GM23338 (cell line): ENCODE results near the gene ESRRA. TPM values are rescaled to one million over a fixed set of nuclear protein-coding genes. Genes with fewer than 3 reads are reported as not detected.

Experiments
- ATAC-seq: fragments of 200-7000 bp; cut with Tn5 transposase; 3 replicates; pipeline ENCODE4 v1.9.1; 2020
- DNase-seq: peaks from one replicate; pipeline ENCODE4 v3.0.0-alpha.2; 2015; ENCODE audit warnings: low spot score
- H2AFZ ChIP-seq: fragments of 200-600 bp; sonication (generic); 2 replicates; pipeline ENCODE4 v1.8.0; 2016; ENCODE audit warnings: antibody characterized with exemption, mild to moderate bottlenecking, moderate library complexity
- H3F3A ChIP-seq: fragments of 200-600 bp; sonication (generic); replicated peaks from 2 replicates; pipeline ENCODE4 v1.8.0; 2017; ENCODE audit warnings: antibody characterized with exemption, mixed run types, low read depth
- H3K27ac ChIP-seq: fragments of 200-600 bp; sonication (generic); 2 replicates; pipeline ENCODE4 v1.6.1; 2016; ENCODE audit warnings: low read depth
- H3K27me3 ChIP-seq: fragments of 200-600 bp; sonication (generic); 2 replicates; pipeline ENCODE4 v1.8.0; 2016; ENCODE audit warnings: mild to moderate bottlenecking, mixed run types, moderate library complexity; ENCODE audit not compliant: insufficient read depth
- H3K36me3 ChIP-seq: fragments of 200-600 bp; sonication (generic); 2 replicates; pipeline ENCODE4 v1.8.0; 2016; ENCODE audit warnings: mild to moderate bottlenecking; ENCODE audit not compliant: insufficient read depth
- H3K4me1 ChIP-seq: fragments of 200-600 bp; sonication (generic); 2 replicates; pipeline ENCODE4 v1.8.0; 2016; ENCODE audit warnings: mild to moderate bottlenecking, moderate library complexity; ENCODE audit not compliant: insufficient read depth
- H3K4me2 ChIP-seq: fragments of 200-600 bp; sonication (generic); 2 replicates; pipeline ENCODE4 v1.7.1; 2017; ENCODE audit warnings: mixed run types
- H3K4me3 ChIP-seq: fragments of 200-600 bp; sonication (generic); 2 replicates; pipeline ENCODE4 v1.6.1; 2016; ENCODE audit warnings: mixed run types
- H3K79me2 ChIP-seq: fragments of 200-600 bp; sonication (generic); replicated peaks from 2 replicates; pipeline ENCODE4 v1.8.0; 2017; ENCODE audit warnings: mild to moderate bottlenecking; ENCODE audit not compliant: insufficient read depth
- H3K9me2 ChIP-seq: fragments of 200-600 bp; sonication (generic); 2 replicates; pipeline ENCODE4 v1.8.0; 2017; ENCODE audit not compliant: insufficient read depth
- H4K20me1 ChIP-seq: fragments of 200-600 bp; sonication (generic); replicated peaks from 2 replicates; pipeline ENCODE4 v1.8.0; 2017; ENCODE audit warnings: mild to moderate bottlenecking; ENCODE audit not compliant: insufficient read depth
- H3K27ac Mint-ChIP-seq: 2 replicates; pipeline ENCODE4 v1.8.0; 2020; ENCODE audit warnings: inconsistent platforms, mild to moderate bottlenecking, moderate library complexity, mixed read lengths
- H3K27me3 Mint-ChIP-seq: 3 replicates; pipeline ENCODE4 v1.8.0; 2022; ENCODE audit warnings: low read depth, mild to moderate bottlenecking, moderate library complexity, mixed read lengths, inconsistent platforms; ENCODE audit not compliant: insufficient read depth, poor library complexity
- H3K36me3 Mint-ChIP-seq: 3 replicates; pipeline ENCODE4 v1.8.0; 2021; ENCODE audit warnings: low read depth, mild to moderate bottlenecking, inconsistent platforms, moderate library complexity, mixed read lengths
- H3K4me1 Mint-ChIP-seq: 3 replicates; pipeline ENCODE4 v1.8.0; 2020; ENCODE audit warnings: mild to moderate bottlenecking, inconsistent platforms, mixed read lengths
- H3K4me3 Mint-ChIP-seq: 3 replicates; pipeline ENCODE4 v1.8.0; 2021; ENCODE audit warnings: moderate library complexity, mild to moderate bottlenecking, inconsistent platforms, mixed read lengths
- H3K9me3 Mint-ChIP-seq: 3 replicates; pipeline ENCODE4 v1.8.0; 2020; ENCODE audit warnings: moderate library complexity, mild to moderate bottlenecking, inconsistent platforms, mixed read lengths
- CTCF ChIP-seq, 2 experiments: fragments of 200-600 bp in 1 of 2; sonication (generic) in 1 of 2; conservative IDR thresholded peaks; 2 replicates each; pipeline versions ENCODE4 v1.5.1 to v1.6.1; 2016 to 2017; ENCODE audit warnings: antibody characterized with exemption in 2 of 2, low read depth in 2 of 2, mild to moderate bottlenecking in 2 of 2, moderate library complexity in 1 of 2
- ETS1 ChIP-seq: IDR thresholded peaks from 2 replicates; pipeline ENCODE4 v1.6.1; 2016; ENCODE audit warnings: antibody characterized with exemption
- JUNB ChIP-seq: IDR thresholded peaks from one replicate; pipeline ENCODE4 v1.6.1; 2016; ENCODE audit warnings: antibody characterized with exemption; ENCODE audit not compliant: unreplicated experiment
- NANOG ChIP-seq: IDR thresholded peaks from 2 replicates; pipeline ENCODE4 v1.6.1; 2016; ENCODE audit warnings: antibody characterized with exemption, borderline replicate concordance
- POLR2AphosphoS5 ChIP-seq: IDR thresholded peaks from 2 replicates; pipeline ENCODE4 v1.6.1; 2016; ENCODE audit warnings: antibody characterized with exemption, low read depth
- ZNF114 ChIP-seq: fragments of 250-450 bp; sonication (Bioruptor Pico); IDR thresholded peaks from 2 replicates; pipeline ENCODE4 v1.5.0; 2020; ENCODE audit warnings: mild to moderate bottlenecking, moderate library complexity
- ZNF331 ChIP-seq: fragments of 250-450 bp; sonication (Bioruptor Pico); IDR thresholded peaks from 2 replicates; pipeline ENCODE4 v1.5.0; 2020; ENCODE audit warnings: low read depth, mild to moderate bottlenecking, moderate library complexity
- ZNF462 ChIP-seq: fragments of 250-450 bp; sonication (Bioruptor Pico); IDR thresholded peaks from 2 replicates; pipeline ENCODE4 v1.5.0; 2020; ENCODE audit warnings: mild to moderate bottlenecking, moderate library complexity
- polyA plus RNA-seq: library from polyadenylated mRNA; unstranded; fragments of >200 nt; fragmentation: Nextera tagmentation; extraction: Ambion mirVana; gene quantifications from 2 replicates; pipeline ENCODE4 v1.2.1, GENCODE V29; 2016
- total RNA-seq: library from RNA; depleted of rRNA; stranded (reverse); fragments of >200 nt; shearing (Covaris generic); gene quantifications from 2 replicates; pipeline ENCODE4 v1.2.3, GENCODE V29; 2014

Gene ESRRA
- total and polyA plus RNA-seq, 2 experiments from 2014 or later: 13.7 to 55.1 TPM

- no peak for TF ChIP-seq ZNF462 (CRISPR knock-in tag)
- no peak for TF ChIP-seq JUNB
- no peak for TF ChIP-seq NANOG
- no peak for TF ChIP-seq POLR2AphosphoS5
- TF ChIP-seq CTCF (conservative IDR thresholded peaks at IDR 0.05; ENCODE audit: low read depth in 2 of 2): no peak
- TF ChIP-seq ZNF114 (CRISPR knock-in tag): no peak
- TF ChIP-seq ETS1: no peak
Observed at GRCh38 chr11:64295760-64296159, 9.6 kb upstream of the ESRRA start (continued).

GRCh38 chr11:64296236-64296635 lies 9.1 kb upstream of the ESRRA start:
- DNase-seq: no peak
- Histone ChIP-seq H3K27me3 (peaks cover 100% of the 10 kb centered on the region), H3K4me3 (no peak overlapping the region), H3K27ac (no peak overlapping the region), H3K36me3 (no peaks in the 10 kb centered on the region), H3K79me2 (no peaks in the 10 kb centered on the region), H3F3A (peaks cover 20% of the 10 kb centered on the region), H3K4me2 (peak overlapping the region; percentile 74; the same call in 1 of the 2 replicates), H3K4me1 (peaks cover 7% of the 10 kb centered on the region; the same call in 1 of the 2 replicates), H4K20me1 (peaks cover 16% of the 10 kb centered on the region), H2AFZ (no peak overlapping the region), H3K9me2 (no peaks in the 10 kb centered on the region)
- Mint-ChIP-seq H3K27me3 (peaks cover 93% of the 10 kb centered on the region), H3K4me3 (no peak overlapping the region), H3K4me1 (peaks cover 13% of the 10 kb centered on the region), H3K27ac (no peak overlapping the region), H3K36me3 (no peaks in the 10 kb centered on the region; the same call in 2 of the 3 replicates), H3K9me3 (no peaks in the 10 kb centered on the region; the same call in 1 of the 3 replicates)
- no peak for ATAC-seq
- no peak for TF ChIP-seq CTCF (conservative IDR thresholded peaks at IDR 0.05; ENCODE audit: low read depth in 2 of 2)
- TF ChIP-seq ZNF331 (CRISPR knock-in tag): no peak
